HUES48 (cell line): ENCODE measurements around the gene LDLRAD4.

ENCODE experiments used
- H3K27ac ChIP-seq: one replicate; pipeline ENCODE4 v1.7.0; 2013; ENCODE audit warnings: low read depth, low read length, inconsistent platforms
- H3K27me3 ChIP-seq: 2 replicates; pipeline ENCODE4 v1.6.1; 2013; ENCODE audit warnings: mild to moderate bottlenecking, low read length; ENCODE audit not compliant: control insufficient read depth, insufficient read depth
- H3K36me3 ChIP-seq: 2 replicates; pipeline ENCODE4 v1.6.1; 2013; ENCODE audit warnings: low read length; ENCODE audit not compliant: control insufficient read depth, insufficient read depth
- H3K4me1 ChIP-seq: 2 replicates; pipeline ENCODE4 v1.6.1; 2013; ENCODE audit warnings: mild to moderate bottlenecking, low read length; ENCODE audit not compliant: control insufficient read depth, insufficient read depth
- H3K4me3 ChIP-seq: 2 replicates; pipeline ENCODE4 v1.5.1; 2013; ENCODE audit warnings: mild to moderate bottlenecking, low read depth, low read length
- H3K9ac ChIP-seq: 2 replicates; pipeline ENCODE4 v1.6.1; 2013; ENCODE audit warnings: mild to moderate bottlenecking, low read depth, low read length, moderate library complexity
- H3K9me3 ChIP-seq: 2 replicates; pipeline ENCODE4 v1.6.1; 2013; ENCODE audit warnings: low read length; ENCODE audit not compliant: control insufficient read depth, insufficient read depth

LDLRAD4 gene

GRCh38 chr18:13551305-13551603 lies 332.7 kb downstream of the LDLRAD4 start:
- Histone ChIP-seq H3K36me3 (no peaks in the 10 kb centered on the region), H3K4me3 (no peak overlapping the region), H3K9ac (no peak overlapping the region), H3K27me3 (no peaks in the 10 kb centered on the region), H3K27ac (no peak overlapping the region), H3K4me1 (no peaks in the 10 kb centered on the region), H3K9me3 (peaks cover 3% of the 10 kb centered on the region; the same call in 1 of the 2 replicates)

- Histone ChIP-seq H3K27ac (no peak overlapping the region), H3K36me3 (no peaks in the 10 kb centered on the region), H3K4me1 (no peaks in the 10 kb centered on the region), H3K27me3 (no peaks in the 10 kb centered on the region), H3K4me3 (no peak overlapping the region), H3K9ac (no peak overlapping the region), H3K9me3 (peaks cover 3% of the 10 kb centered on the region; the same call in 1 of the 2 replicates)
Observed at GRCh38 chr18:13551841-13552733, 333.5 kb downstream of the LDLRAD4 start.

- no peaks in the 10 kb centered on the region for H3K9me3 ChIP-seq
- no peaks in the 10 kb centered on the region for H3K36me3 ChIP-seq
- H3K4me3 ChIP-seq, result no peak overlapping the region
- no peak overlapping the region for H3K9ac ChIP-seq
- no peaks in the 10 kb centered on the region for H3K4me1 ChIP-seq
- no peaks in the 10 kb centered on the region for H3K27me3 ChIP-seq
- H3K27ac ChIP-seq, result no peak overlapping the region
Observed at GRCh38 chr18:13553449-13553848, 334.9 kb downstream of the LDLRAD4 start.

GRCh38 chr18:13555192-13555591 lies 336.6 kb downstream of the LDLRAD4 start:
- Histone ChIP-seq H3K4me1 (no peaks in the 10 kb centered on the region), H3K4me3 (no peak overlapping the region), H3K27ac (no peak overlapping the region), H3K9ac (no peak overlapping the region), H3K27me3 (no peaks in the 10 kb centered on the region), H3K36me3 (no peaks in the 10 kb centered on the region), H3K9me3 (no peaks in the 10 kb centered on the region)

GRCh38 chr18:13555865-13556264 lies 337.3 kb downstream of the LDLRAD4 start:
- Histone ChIP-seq H3K27ac (no peak overlapping the region), H3K36me3 (no peaks in the 10 kb centered on the region), H3K27me3 (no peaks in the 10 kb centered on the region), H3K4me3 (no peak overlapping the region), H3K4me1 (no peaks in the 10 kb centered on the region), H3K9ac (no peak overlapping the region), H3K9me3 (no peaks in the 10 kb centered on the region)

- no peaks in the 10 kb centered on the region for H3K9me3 ChIP-seq
- no peaks in the 10 kb centered on the region for H3K4me1 ChIP-seq
- no peaks in the 10 kb centered on the region for H3K36me3 ChIP-seq
- H3K27ac ChIP-seq, result no peak overlapping the region
- H3K4me3 ChIP-seq, result no peak overlapping the region
- H3K9ac ChIP-seq, result no peak overlapping the region
- H3K27me3 ChIP-seq, result no peaks in the 10 kb centered on the region
Observed at GRCh38 chr18:13556502-13556901, 337.9 kb downstream of the LDLRAD4 start.

- Histone ChIP-seq H3K4me3 (no peak overlapping the region), H3K36me3 (no peaks in the 10 kb centered on the region), H3K9me3 (no peaks in the 10 kb centered on the region), H3K27ac (no peak overlapping the region), H3K27me3 (no peaks in the 10 kb centered on the region), H3K9ac (no peak overlapping the region), H3K4me1 (no peaks in the 10 kb centered on the region)
Observed at GRCh38 chr18:13558124-13558523, 339.6 kb downstream of the LDLRAD4 start.

- no peaks in the 10 kb centered on the region for H3K36me3 ChIP-seq
- no peaks in the 10 kb centered on the region for H3K9me3 ChIP-seq
- H3K27me3 ChIP-seq, result no peaks in the 10 kb centered on the region
- no peak overlapping the region for H3K4me3 ChIP-seq
- H3K4me1 ChIP-seq, result no peaks in the 10 kb centered on the region
- no peak overlapping the region for H3K27ac ChIP-seq
- H3K9ac ChIP-seq, result no peak overlapping the region
Observed at GRCh38 chr18:13558790-13559189, 340.2 kb downstream of the LDLRAD4 start.

- Histone ChIP-seq H3K4me1 (no peaks in the 10 kb centered on the region), H3K9ac (no peak overlapping the region), H3K9me3 (no peaks in the 10 kb centered on the region), H3K27me3 (no peaks in the 10 kb centered on the region), H3K27ac (no peak overlapping the region), H3K36me3 (no peaks in the 10 kb centered on the region), H3K4me3 (no peak overlapping the region)
Observed at GRCh38 chr18:13559754-13560153, 341.2 kb downstream of the LDLRAD4 start.

GRCh38 chr18:13560306-13560705 lies 341.7 kb downstream of the LDLRAD4 start:
- Histone ChIP-seq H3K27ac (no peak overlapping the region), H3K4me1 (no peaks in the 10 kb centered on the region), H3K9me3 (no peaks in the 10 kb centered on the region), H3K27me3 (no peaks in the 10 kb centered on the region), H3K9ac (no peak overlapping the region), H3K4me3 (no peak overlapping the region), H3K36me3 (no peaks in the 10 kb centered on the region)

GRCh38 chr18:13562494-13563029 lies 344.0 kb downstream of the LDLRAD4 start:
- H3K4me1 ChIP-seq, result peaks cover 10% of the 10 kb centered on the region; the same call in 1 of the 2 replicates
- H3K9ac ChIP-seq, result no peak overlapping the region
- H3K27ac ChIP-seq, result no peak overlapping the region
- no peaks in the 10 kb centered on the region for H3K36me3 ChIP-seq
- no peaks in the 10 kb centered on the region for H3K27me3 ChIP-seq
- no peak overlapping the region for H3K4me3 ChIP-seq
- no peaks in the 10 kb centered on the region for H3K9me3 ChIP-seq
